ENCODE results near the gene OSBPL6. TPM values are rescaled to one million over a fixed set of nuclear protein-coding genes. Genes with fewer than 3 reads are reported as not detected.
A peak's percentile ranks its signal among the peaks of the same experiment; 100 is the strongest.

The OSBPL6 gene
- total and polyA plus RNA-seq, 2 of the 13 experiments (the other 11 are each of a cell fraction or from before 2014, with no cell fraction given) = 0.03 to 0.11 TPM

DNA sequence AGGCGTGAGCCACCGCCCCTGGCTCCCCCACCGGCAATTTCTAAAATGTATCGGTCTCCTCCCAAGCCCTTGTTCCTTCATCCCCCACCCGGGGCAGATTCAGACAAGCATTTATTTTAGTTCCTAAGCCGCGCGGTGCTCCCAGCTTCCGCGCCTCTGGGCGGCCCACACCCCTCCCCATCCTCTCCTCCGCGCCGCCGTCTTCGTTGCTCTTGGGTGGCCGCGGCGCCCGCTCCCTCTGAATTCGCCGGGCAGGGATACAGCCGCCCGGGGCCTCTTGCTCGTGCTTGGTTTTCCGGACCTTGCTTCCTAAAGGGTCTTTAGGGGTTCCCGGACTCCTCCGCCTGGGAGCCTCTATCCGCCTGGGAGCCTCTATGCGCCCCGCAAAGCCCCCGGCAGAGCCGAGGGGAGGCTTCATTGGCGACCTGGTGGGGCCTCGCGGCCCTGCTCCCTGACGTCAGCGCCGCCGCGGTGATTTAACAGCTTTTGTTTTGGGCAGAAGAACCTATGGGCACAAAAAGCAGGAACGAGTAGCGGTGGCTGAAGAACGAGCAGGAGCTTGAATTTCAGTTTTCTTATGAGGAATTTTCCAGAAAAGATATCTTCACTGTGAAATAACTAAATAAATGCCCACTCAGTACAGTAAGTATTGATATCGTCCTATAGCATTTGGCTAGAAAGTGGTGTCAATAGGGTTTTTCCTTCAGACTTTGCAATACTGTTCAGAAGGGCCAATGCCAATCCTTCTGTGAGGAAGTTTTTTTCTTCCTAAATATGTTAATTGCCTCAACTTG, 219.4 kb downstream of the OSBPL6 start (continued):
- TF ChIP-seq, protein P1, sequence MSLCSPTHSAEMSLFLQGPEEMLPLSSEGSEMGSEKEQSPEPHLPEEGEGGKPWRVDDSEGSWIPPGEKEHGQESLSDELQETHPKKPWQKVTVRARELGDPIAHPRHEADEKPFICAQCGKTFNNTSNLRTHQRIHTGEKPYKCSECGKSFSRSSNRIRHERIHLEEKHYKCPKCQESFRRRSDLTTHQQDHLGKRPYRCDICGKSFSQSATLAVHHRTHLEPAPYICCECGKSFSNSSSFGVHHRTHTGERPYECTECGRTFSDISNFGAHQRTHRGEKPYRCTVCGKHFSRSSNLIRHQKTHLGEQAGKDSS (CRISPR knock-in tag; IDR thresholded peaks at IDR 0.05; ENCODE audit: borderline replicate concordance, low read depth) = 0 out of 2 replicates have a peak, but pooled peaks have one; percentile 32
- TF ChIP-seq MBD4 (IDR thresholded peaks at IDR 0.05; ENCODE audit: borderline replicate concordance, low read length) (no peak), U2AF2 (IDR thresholded peaks at IDR 0.05; ENCODE audit: low read depth, low read length) (no peak), TBX3 (IDR thresholded peaks at IDR 0.05; ENCODE audit: borderline replicate concordance) (no peak), ZFY (CRISPR knock-in tag; IDR thresholded peaks at IDR 0.05) (peak; percentile 55), NONO (IDR thresholded peaks at IDR 0.05) (no peak), NONO (CRISPR knock-in tag; conservative IDR thresholded peaks at IDR 0.05) (0 out of 2 replicates have a peak, but pooled peaks have one; percentile 26), RNF2 (conservative IDR thresholded peaks at IDR 0.05; ENCODE audit: low read depth) (peak; percentile 48; the same call in 1 of the 2 replicates), ZZZ3 (CRISPR knock-in tag; IDR thresholded peaks at IDR 0.05; ENCODE audit: borderline replicate concordance) (no peak), ZNF205 (CRISPR knock-in tag; IDR thresholded peaks at IDR 0.05) (0 out of 2 replicates have a peak, but pooled peaks have one; percentile 13), SMYD3 (CRISPR knock-in tag; IDR thresholded peaks at IDR 0.05) (0 out of 2 replicates have a peak, but pooled peaks have one; percentile 27), ZNF550 (CRISPR knock-in tag; IDR thresholded peaks at IDR 0.05; ENCODE audit: borderline replicate concordance) (no peak), MXI1 (IDR thresholded peaks at IDR 0.05; ENCODE audit: borderline replicate concordance, low read depth, low read length) (no peak), PCBP1 (IDR thresholded peaks at IDR 0.05; ENCODE audit: borderline replicate concordance, low read depth, low read length) (0 out of 2 replicates have a peak, but pooled peaks have one; percentile 29), HNRNPK (IDR thresholded peaks at IDR 0.05; ENCODE audit: low read depth, low read length, poor library complexity, severe bottlenecking) (no peak), CREB1 (IDR thresholded peaks at IDR 0.05) (peak; percentile 68), CREB1 (CRISPR knock-in tag; IDR thresholded peaks at IDR 0.05) (peak; percentile 90), PAF1 (CRISPR knock-in tag; IDR thresholded peaks at IDR 0.05) (no peak)
- TF ChIP-seq, protein P2, sequence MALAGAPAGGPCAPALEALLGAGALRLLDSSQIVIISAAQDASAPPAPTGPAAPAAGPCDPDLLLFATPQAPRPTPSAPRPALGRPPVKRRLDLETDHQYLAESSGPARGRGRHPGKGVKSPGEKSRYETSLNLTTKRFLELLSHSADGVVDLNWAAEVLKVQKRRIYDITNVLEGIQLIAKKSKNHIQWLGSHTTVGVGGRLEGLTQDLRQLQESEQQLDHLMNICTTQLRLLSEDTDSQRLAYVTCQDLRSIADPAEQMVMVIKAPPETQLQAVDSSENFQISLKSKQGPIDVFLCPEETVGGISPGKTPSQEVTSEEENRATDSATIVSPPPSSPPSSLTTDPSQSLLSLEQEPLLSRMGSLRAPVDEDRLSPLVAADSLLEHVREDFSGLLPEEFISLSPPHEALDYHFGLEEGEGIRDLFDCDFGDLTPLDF (CRISPR knock-in tag; IDR thresholded peaks at IDR 0.05) = no peak
- TF ChIP-seq, protein P3, sequence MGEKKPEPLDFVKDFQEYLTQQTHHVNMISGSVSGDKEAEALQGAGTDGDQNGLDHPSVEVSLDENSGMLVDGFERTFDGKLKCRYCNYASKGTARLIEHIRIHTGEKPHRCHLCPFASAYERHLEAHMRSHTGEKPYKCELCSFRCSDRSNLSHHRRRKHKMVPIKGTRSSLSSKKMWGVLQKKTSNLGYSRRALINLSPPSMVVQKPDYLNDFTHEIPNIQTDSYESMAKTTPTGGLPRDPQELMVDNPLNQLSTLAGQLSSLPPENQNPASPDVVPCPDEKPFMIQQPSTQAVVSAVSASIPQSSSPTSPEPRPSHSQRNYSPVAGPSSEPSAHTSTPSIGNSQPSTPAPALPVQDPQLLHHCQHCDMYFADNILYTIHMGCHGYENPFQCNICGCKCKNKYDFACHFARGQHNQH (CRISPR knock-in tag; IDR thresholded peaks at IDR 0.05) = 0 out of 2 replicates have a peak, but pooled peaks have one; percentile 26
- TF ChIP-seq, protein P4, sequence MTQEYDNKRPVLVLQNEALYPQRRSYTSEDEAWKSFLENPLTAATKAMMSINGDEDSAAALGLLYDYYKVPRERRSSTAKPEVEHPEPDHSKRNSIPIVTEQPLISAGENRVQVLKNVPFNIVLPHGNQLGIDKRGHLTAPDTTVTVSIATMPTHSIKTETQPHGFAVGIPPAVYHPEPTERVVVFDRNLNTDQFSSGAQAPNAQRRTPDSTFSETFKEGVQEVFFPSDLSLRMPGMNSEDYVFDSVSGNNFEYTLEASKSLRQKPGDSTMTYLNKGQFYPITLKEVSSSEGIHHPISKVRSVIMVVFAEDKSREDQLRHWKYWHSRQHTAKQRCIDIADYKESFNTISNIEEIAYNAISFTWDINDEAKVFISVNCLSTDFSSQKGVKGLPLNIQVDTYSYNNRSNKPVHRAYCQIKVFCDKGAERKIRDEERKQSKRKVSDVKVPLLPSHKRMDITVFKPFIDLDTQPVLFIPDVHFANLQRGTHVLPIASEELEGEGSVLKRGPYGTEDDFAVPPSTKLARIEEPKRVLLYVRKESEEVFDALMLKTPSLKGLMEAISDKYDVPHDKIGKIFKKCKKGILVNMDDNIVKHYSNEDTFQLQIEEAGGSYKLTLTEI (CRISPR knock-in tag; conservative IDR thresholded peaks at IDR 0.05) = no peak
